Endothelial cell (in vitro differentiated cells): ENCODE measurements around the gene LBP. TPM values are rescaled to one million over a fixed set of nuclear protein-coding genes. Genes with fewer than 3 reads are reported as not detected.

ENCODE experiments used
- DNase-seq: peaks from one replicate; pipeline ENCODE4 v3.0.0; 2021; ENCODE audit warnings: low spot score
- H3K27ac Mint-ChIP-seq: one replicate; pipeline ENCODE4 v1.8.0; 2021; ENCODE audit warnings: mixed read lengths, inconsistent platforms; ENCODE audit not compliant: unreplicated experiment
- H3K27me3 Mint-ChIP-seq: one replicate; pipeline ENCODE4 v1.8.0; 2021; ENCODE audit warnings: mild to moderate bottlenecking, moderate library complexity, mixed read lengths, inconsistent platforms; ENCODE audit not compliant: unreplicated experiment
- H3K36me3 Mint-ChIP-seq: one replicate; pipeline ENCODE4 v1.8.0; 2021; ENCODE audit warnings: mild to moderate bottlenecking, low read depth, mixed read lengths, inconsistent platforms; ENCODE audit not compliant: unreplicated experiment
- H3K4me1 Mint-ChIP-seq: one replicate; pipeline ENCODE4 v1.8.0; 2021; ENCODE audit warnings: mild to moderate bottlenecking, mixed read lengths, inconsistent platforms; ENCODE audit not compliant: unreplicated experiment
- H3K4me3 Mint-ChIP-seq: one replicate; pipeline ENCODE4 v1.8.0; 2021; ENCODE audit warnings: mild to moderate bottlenecking, mixed read lengths, inconsistent platforms; ENCODE audit not compliant: unreplicated experiment
- H3K9me3 Mint-ChIP-seq: one replicate; pipeline ENCODE4 v1.8.0; 2021; ENCODE audit warnings: mixed read lengths, inconsistent platforms; ENCODE audit not compliant: unreplicated experiment
- CTCF ChIP-seq: fragments of 200-600 bp; sonication (generic); IDR thresholded peaks from one replicate; pipeline ENCODE4 v1.5.0; 2021; ENCODE audit warnings: antibody characterized with exemption; ENCODE audit not compliant: unreplicated experiment
- total RNA-seq: library from RNA; stranded (reverse); fragmentation: NEBNext Ultra II Directional; extraction: Animal tissue kit (Norgen Biotek cat#: 25700); gene quantifications from one replicate; pipeline ENCODE4 v1.2.1, GENCODE V29; 2021; ENCODE audit not compliant: unreplicated experiment

The LBP gene
- total RNA-seq, 1 donor from 2014 or later: 1.2 TPM

- Mint-ChIP-seq H3K4me3 (no peak overlapping the region), H3K4me1 (no peaks in the 10 kb centered on the region), H3K27me3 (no peaks in the 10 kb centered on the region), H3K36me3 (peaks cover 8% of the 10 kb centered on the region), H3K9me3 (no peaks in the 10 kb centered on the region), H3K27ac (no peak overlapping the region)
- DNase-seq: no peak
- no peak for TF ChIP-seq CTCF
These were observed 55.8 kb downstream of the LBP start for GRCh38 chr20:38402089-38402488.

DNA sequence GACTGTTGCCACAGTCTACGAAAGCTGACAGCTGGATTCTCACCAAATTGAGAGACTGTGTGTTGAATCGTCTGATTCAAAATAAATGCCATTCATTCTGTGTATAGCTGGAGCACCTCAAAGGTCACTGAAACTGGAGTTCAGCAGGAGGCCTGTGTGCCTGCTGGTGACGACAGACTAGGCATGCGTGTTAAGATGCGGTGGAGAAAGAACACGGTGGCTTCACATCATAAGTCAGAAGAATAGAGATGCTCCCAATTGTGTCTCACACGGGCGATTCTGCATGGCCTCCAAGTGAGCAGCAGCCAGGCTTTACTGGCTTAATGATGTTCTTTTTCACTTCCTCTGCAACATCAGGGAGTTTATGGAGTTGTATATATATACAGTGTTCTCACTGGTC lies 56.5 kb downstream of the LBP start:
- no peak for DNase-seq
- H3K4me1 Mint-ChIP-seq: no peaks in the 10 kb centered on the region
- H3K9me3 Mint-ChIP-seq: no peaks in the 10 kb centered on the region
- TF ChIP-seq CTCF: no peak
- no peak overlapping the region for H3K4me3 Mint-ChIP-seq
- H3K27ac Mint-ChIP-seq: no peak overlapping the region
- peaks cover 8% of the 10 kb centered on the region for H3K36me3 Mint-ChIP-seq
- no peaks in the 10 kb centered on the region for H3K27me3 Mint-ChIP-seq

GRCh38 chr20:38404016-38404415 lies 57.7 kb downstream of the LBP start:
- TF ChIP-seq CTCF: no peak
- Mint-ChIP-seq H3K27me3 (no peaks in the 10 kb centered on the region), H3K27ac (no peak overlapping the region), H3K9me3 (no peaks in the 10 kb centered on the region), H3K4me1 (no peaks in the 10 kb centered on the region), H3K36me3 (peaks cover 8% of the 10 kb centered on the region), H3K4me3 (no peak overlapping the region)
- no peak for DNase-seq

DNA sequence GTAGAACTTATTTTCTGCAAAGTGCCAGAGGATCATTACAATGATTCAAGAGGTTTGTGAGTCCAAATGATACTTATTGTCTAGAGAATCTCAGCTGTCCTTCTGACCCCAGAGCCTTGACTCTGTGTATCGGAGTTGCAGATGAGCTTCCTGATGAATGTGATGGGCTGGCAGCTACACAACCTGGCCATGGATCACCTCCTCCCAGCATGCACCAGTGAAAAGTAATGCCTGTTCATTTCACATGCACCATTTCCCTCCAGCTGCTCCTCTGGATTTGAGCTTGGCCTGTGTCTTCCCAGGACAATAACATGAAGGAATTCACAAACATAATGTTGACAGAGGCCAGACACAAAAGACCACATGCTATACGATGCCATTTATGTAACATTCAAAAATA lies 58.9 kb downstream of the LBP start:
- H3K4me1 Mint-ChIP-seq: no peaks in the 10 kb centered on the region
- H3K27ac Mint-ChIP-seq: no peak overlapping the region
- no peak for DNase-seq
- peaks cover 8% of the 10 kb centered on the region for H3K36me3 Mint-ChIP-seq
- no peaks in the 10 kb centered on the region for H3K9me3 Mint-ChIP-seq
- H3K4me3 Mint-ChIP-seq: no peak overlapping the region
- no peaks in the 10 kb centered on the region for H3K27me3 Mint-ChIP-seq
- TF ChIP-seq CTCF: no peak

GRCh38 chr20:38406476-38406875 lies 60.2 kb downstream of the LBP start:
- DNase-seq: no peak
- Mint-ChIP-seq H3K9me3 (no peaks in the 10 kb centered on the region), H3K36me3 (peaks cover 8% of the 10 kb centered on the region), H3K4me3 (no peak overlapping the region), H3K27me3 (no peaks in the 10 kb centered on the region), H3K27ac (no peak overlapping the region), H3K4me1 (no peaks in the 10 kb centered on the region)
- no peak for TF ChIP-seq CTCF
